AG09319 (cell line): ENCODE results near the gene MINPP1.
"Not testable (repeated sequence)": the region's sequence is repeated elsewhere in the genome, so short reads cannot be mapped to it uniquely, and the experiment has no call there.

Source experiments
- DNase-seq: peaks from one replicate; pipeline ENCODE4 v3.0.0-alpha.2; 2010; ENCODE audit warnings: low read depth; ENCODE audit errors: extremely low read depth
- TF ChIP-seq, protein P1 (sequence below): IDR thresholded peaks from 2 replicates; pipeline ENCODE4 v1.5.1; 2011; ENCODE audit warnings: low read depth, mild to moderate bottlenecking, inconsistent platforms, low read length, moderate library complexity

The MINPP1 gene, protein sequence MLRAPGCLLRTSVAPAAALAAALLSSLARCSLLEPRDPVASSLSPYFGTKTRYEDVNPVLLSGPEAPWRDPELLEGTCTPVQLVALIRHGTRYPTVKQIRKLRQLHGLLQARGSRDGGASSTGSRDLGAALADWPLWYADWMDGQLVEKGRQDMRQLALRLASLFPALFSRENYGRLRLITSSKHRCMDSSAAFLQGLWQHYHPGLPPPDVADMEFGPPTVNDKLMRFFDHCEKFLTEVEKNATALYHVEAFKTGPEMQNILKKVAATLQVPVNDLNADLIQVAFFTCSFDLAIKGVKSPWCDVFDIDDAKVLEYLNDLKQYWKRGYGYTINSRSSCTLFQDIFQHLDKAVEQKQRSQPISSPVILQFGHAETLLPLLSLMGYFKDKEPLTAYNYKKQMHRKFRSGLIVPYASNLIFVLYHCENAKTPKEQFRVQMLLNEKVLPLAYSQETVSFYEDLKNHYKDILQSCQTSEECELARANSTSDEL

DNA sequence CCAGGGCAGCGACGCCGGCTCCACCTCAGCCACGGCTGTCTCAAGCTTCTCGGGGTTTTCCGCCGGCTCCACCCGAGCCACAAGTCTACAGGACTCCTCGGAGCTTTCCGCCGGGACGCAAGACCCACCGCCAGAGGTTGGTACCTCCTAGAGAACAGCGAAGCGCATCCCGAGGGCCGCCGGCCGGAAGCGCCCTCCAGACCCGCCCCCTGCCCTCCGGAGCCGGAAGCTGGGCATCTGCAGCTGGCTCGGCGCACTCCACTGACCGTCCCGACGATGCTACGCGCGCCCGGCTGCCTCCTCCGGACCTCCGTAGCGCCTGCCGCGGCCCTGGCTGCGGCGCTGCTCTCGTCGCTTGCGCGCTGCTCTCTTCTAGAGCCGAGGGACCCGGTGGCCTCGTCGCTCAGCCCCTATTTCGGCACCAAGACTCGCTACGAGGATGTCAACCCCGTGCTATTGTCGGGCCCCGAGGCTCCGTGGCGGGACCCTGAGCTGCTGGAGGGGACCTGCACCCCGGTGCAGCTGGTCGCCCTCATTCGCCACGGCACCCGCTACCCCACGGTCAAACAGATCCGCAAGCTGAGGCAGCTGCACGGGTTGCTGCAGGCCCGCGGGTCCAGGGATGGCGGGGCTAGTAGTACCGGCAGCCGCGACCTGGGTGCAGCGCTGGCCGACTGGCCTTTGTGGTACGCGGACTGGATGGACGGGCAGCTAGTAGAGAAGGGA, at the start of gene MINPP1:
MINPP1 (plus strand) TSS at position 254 of the 726 bp plus-strand sequence; CDS start at position 277, 23 bp downstream.
- TF ChIP-seq, protein P1, sequence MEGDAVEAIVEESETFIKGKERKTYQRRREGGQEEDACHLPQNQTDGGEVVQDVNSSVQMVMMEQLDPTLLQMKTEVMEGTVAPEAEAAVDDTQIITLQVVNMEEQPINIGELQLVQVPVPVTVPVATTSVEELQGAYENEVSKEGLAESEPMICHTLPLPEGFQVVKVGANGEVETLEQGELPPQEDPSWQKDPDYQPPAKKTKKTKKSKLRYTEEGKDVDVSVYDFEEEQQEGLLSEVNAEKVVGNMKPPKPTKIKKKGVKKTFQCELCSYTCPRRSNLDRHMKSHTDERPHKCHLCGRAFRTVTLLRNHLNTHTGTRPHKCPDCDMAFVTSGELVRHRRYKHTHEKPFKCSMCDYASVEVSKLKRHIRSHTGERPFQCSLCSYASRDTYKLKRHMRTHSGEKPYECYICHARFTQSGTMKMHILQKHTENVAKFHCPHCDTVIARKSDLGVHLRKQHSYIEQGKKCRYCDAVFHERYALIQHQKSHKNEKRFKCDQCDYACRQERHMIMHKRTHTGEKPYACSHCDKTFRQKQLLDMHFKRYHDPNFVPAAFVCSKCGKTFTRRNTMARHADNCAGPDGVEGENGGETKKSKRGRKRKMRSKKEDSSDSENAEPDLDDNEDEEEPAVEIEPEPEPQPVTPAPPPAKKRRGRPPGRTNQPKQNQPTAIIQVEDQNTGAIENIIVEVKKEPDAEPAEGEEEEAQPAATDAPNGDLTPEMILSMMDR, result no peak
- DNase-seq, result peak; percentile 41

DNA sequence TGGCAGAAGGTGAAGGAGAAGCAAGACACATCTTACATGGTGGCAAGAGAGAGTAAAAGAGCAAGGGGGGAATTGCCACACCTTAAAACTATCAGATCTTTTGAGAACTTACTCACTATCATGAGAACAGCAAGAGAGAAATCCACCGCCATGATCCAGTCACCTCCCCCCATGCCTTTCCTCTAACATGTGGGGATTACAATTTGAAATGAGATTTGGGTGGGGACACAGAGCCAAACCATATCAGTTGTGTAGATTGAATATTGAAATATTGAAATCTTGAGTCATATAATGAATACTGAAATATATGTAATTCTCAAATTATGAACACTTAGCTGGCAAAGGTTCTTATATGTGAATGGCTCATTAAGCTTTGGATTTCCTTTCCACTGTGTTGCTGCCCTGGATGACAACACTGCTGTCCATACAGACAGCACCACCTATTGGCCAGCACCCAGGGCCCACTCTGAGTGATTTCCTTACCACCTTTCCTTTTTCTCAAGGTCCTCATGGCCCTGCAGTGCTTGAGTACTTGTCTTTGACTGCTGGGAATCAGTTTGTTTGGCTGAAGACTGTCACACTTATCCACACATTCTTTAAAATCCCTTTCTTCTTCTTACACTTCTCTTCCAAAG, 48.0 kb upstream of the MINPP1 start:
- not testable (repeated sequence) for DNase-seq

DNA sequence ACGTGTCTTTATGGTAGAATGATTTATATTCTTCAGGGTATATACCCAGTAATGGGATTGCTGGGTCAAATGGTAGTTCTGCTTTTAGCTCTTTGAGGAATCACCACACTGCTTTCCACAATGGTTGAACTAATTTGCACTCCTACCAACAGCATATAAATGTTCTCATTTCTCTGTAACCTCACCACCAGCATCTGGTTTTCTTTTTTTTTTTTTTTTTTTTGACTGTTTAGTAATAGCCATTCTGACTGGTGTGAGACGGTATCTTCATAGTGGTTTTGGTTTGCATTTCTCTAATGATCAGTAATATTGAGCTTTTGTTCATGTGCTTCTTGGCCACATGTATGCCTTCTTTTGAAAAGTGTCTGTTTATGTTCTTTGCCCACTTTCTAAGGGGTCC, 42.9 kb upstream of the MINPP1 start:
- DNase-seq, result not testable (repeated sequence)

DNA sequence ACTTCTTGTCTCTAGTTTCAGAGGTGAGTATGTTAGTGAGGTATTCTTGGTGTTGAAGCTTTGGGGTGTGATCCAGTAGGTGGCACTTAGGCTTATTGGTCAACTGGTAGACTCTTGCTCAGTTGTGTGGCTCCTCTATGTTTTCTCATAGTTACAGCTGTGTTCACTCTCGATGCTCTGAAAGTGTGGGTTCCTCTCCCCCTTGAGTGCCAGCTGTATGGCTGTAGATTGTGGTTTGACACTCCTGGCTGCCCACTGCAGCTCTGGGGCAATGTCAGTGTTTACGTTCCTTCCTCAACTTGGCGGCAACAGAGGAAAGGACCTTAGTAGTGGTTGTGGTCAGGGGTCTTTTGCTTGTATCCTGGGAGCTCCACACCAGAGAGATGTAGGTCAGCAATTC, 37.8 kb upstream of the MINPP1 start:
- not testable (repeated sequence) for DNase-seq

DNA sequence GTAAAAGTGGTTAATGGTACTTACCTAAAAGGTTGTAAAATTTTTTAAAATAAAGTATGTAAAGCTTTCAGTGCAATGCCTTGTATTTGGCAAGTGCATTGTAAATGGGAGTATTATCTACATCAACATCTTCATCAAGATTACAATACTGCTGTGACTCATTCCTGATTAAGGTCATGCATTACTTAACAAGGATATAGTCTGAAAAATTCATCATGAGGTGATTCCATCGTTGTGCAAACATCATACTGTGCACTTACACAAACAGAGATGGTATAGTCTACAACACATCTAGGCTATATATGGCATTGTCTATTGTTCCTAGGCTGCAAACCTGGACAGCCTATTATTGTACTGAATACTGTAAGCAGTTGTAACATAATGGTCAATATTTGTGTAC, 16.0 kb upstream of the MINPP1 start:
- not testable (repeated sequence) for DNase-seq

DNA sequence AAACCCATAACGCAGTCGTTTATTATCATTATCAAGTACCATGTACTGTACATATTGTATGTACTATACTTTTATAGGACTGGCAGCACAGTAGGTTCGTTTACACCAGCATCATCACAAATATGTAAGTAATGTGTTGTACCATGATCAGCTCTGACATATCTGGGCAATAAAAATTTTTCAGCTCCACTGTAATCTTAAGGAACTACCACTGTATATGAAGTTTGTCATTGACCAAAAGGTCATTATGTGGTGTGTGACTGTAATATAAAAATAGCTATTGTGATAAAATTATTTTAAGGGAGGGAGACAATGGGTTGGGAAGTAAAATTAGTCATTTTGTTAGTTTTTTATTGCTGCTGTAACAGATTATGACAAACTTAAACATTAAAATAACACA, 14.4 kb upstream of the MINPP1 start:
- not testable (repeated sequence) for DNase-seq

DNA sequence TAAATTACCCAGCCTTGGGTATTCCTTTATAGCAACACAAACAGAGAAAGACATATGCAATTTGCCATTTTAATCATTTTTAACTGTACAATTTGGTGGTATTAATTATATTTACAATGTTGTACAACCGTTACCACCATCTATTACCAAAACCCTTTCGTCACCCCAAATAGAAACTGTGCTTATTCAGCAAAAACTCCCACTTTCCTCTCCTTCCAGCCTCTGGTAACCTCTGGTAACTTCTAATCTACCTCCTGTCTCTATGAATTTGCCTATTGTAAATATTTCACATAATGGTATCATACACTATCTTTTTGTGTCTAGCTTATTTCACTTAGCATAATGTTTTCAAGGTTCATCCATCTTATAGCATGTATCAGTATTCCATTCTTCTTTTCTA, 12.2 kb upstream of the MINPP1 start:
- not testable (repeated sequence) for DNase-seq

DNA sequence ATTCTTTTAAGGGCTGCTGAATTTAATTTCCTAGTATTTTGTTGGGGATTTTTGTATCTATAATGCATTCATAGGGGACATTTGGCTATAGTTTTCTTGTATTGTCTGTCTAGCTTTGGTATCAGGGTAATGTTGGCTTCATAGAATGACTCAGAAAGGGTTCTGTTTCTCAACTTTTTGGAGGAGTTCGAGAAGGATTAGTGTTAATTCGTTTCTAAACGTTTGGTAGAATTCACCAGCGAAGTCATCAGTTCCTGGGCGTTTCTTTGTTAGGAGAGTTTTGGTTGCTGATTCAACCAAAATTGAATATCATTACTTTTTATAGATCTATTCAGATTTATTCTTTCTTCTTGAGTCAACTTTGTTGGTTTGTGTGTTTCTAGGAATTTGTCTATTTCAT, 9.2 kb upstream of the MINPP1 start:
- DNase-seq, result not testable (repeated sequence)

DNA sequence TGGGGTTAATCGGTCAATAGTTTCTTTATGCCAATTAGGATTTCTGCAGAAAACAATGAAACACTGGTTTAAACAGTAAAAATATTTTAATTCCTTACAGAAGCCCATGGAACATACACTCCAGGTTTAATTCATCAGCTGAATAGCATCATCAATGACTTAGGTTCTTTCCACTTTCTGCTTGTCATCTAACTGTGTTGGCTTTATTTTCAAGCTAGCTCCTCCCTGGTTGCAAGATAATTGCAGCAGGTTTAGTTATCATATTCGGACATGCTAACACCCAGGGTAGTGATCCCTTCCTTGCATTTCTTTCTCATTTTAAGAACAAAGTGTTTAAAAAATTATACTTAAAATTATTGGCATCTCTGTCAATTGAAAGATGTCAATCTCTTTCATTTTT, 7.3 kb upstream of the MINPP1 start:
- not testable (repeated sequence) for DNase-seq

DNA sequence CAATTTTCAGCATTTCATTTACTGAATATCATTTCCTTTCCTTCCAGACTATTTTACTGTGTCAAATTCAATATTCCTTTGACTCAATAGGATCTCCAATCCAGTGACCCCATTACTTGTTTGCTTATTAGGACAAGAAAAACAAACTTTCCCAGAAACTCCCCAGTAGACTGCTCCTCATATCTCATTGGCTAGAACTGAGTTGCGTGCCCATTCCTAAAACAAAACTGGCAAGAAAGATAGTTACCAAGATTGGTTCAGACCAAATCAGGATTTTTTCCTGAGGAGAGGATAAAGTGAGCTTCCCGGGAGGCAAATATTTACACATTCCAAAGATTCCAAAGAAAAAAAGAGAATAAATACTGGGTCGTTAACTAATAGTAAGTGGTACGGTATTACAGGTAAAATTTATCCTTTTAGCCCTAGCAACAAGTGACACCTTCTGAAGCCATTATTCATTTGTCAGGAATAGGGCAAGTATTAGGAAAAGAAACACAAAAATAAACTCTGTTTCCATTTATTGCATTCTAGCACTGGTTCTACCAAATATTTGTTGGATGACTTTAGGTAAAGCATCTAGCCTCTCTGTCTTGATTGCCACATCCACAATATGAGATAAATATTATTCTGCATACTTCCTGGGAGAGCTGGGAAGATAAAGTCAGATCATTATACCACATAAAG, 6.4 kb upstream of the MINPP1 start:
- not testable (repeated sequence) for DNase-seq

DNA sequence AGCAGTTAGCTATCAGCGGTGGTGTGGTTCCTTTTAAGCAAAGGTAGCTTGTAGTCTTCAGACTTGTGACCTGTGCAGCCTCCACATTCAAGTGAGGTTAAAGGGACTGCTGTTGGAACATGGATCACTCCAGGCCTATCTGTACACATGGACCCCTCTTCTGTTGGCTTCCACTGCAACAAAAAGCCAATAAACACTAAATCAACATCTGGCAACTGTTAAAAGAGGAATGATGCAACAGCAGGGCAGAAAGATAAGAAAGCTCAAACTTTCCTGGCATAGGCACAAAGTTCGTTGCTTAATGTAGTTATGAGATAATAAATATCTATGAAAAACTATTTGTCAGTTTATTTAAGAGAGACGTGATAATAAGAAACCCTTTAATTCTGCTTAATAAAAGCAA, 4.0 kb upstream of the MINPP1 start:
- no peak for DNase-seq
- TF ChIP-seq, protein P1, result no peak

DNA sequence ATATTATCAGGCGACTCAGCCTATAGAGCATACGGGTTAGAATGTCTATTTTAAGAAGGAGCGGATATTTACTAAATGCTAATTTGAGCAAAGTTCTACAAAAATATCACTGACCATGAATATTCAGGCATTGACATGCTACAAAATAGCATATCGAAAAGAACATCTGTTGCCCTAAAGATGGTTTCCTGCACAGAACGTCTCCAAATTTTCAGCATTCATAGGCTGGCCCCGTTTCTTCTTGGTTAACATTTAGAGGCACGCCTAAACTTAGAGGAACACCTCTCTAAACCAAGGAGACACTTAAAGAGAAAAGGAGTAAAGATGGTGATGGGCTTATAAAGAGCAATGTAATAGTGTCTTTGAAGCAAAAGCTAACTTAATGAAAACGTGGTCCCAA, 1.3 kb upstream of the MINPP1 start:
- no peak for DNase-seq
- TF ChIP-seq, protein P1, result no peak
